SK-N-SH treated with all-trans-retinoic acid at 6 μM for 48 hours (cell line): ENCODE data around the gene HTR1D.

ENCODE experiments used
- ATAC-seq: fragments of 200-7000 bp; cut with Tn5 transposase; 3 replicates; pipeline ENCODE4 v1.9.1; 2020; ENCODE audit warnings: mild to moderate bottlenecking, moderate library complexity
- ARNTL ChIP-seq: fragments of 450-650 bp; formaldehyde crosslinking; IDR thresholded peaks from 2 replicates; pipeline ENCODE4 v1.5.0; 2020; ENCODE audit warnings: low read depth, mild to moderate bottlenecking, moderate library complexity, borderline replicate concordance
- BACH2 ChIP-seq: fragments of 250-450 bp; sonication (Bioruptor Pico); IDR thresholded peaks from 2 replicates; pipeline ENCODE4 v1.9.0; 2021; ENCODE audit warnings: mild to moderate bottlenecking, borderline replicate concordance
- CREB5 ChIP-seq: fragments of 250-450 bp; sonication (Bioruptor Pico); IDR thresholded peaks from 2 replicates; pipeline ENCODE4 v1.5.1; 2020; ENCODE audit warnings: low read depth, mild to moderate bottlenecking, moderate library complexity
- CSRNP3 ChIP-seq: fragments of 250-450 bp; sonication (Bioruptor Pico); IDR thresholded peaks from 2 replicates; pipeline ENCODE4 v1.5.1; 2021; ENCODE audit warnings: mild to moderate bottlenecking, moderate library complexity
- ESRRG ChIP-seq: fragments of 250-450 bp; sonication (Bioruptor Pico); IDR thresholded peaks from 2 replicates; pipeline ENCODE4 v1.6.1; 2021; ENCODE audit warnings: mild to moderate bottlenecking
- GLIS3 ChIP-seq: fragments of 250-450 bp; sonication (Bioruptor Pico); IDR thresholded peaks from 2 replicates; pipeline ENCODE4 v1.5.0; 2020; ENCODE audit warnings: mild to moderate bottlenecking, moderate library complexity
- OSR1 ChIP-seq: fragments of 250-450 bp; sonication (Bioruptor Pico); IDR thresholded peaks from 2 replicates; pipeline ENCODE4 v1.8.0; 2022; ENCODE audit warnings: moderate library complexity, mild to moderate bottlenecking, inconsistent platforms
- POU6F1 ChIP-seq: fragments of 250-450 bp; sonication (Bioruptor Pico); IDR thresholded peaks from 2 replicates; pipeline ENCODE4 v1.8.0; 2021; ENCODE audit warnings: low read depth, mild to moderate bottlenecking, moderate library complexity, borderline replicate concordance
- PPARA ChIP-seq: fragments of 250-450 bp; sonication (Bioruptor Pico); IDR thresholded peaks from 2 replicates; pipeline ENCODE4 v1.5.0; 2020; ENCODE audit warnings: mild to moderate bottlenecking, borderline replicate concordance
- SNAI2 ChIP-seq: fragments of 250-450 bp; sonication (Bioruptor Pico); IDR thresholded peaks from 2 replicates; pipeline ENCODE4 v1.5.0; 2020; ENCODE audit warnings: mild to moderate bottlenecking, moderate library complexity
- TCF4 ChIP-seq: fragments of 250-450 bp; sonication (Bioruptor Pico); IDR thresholded peaks from 2 replicates; pipeline ENCODE4 v1.8.0; 2021; ENCODE audit warnings: mild to moderate bottlenecking, moderate library complexity, borderline replicate concordance
- TSHZ2 ChIP-seq: fragments of 250-450 bp; sonication (Bioruptor Pico); IDR thresholded peaks from 2 replicates; pipeline ENCODE4 v1.5.0; 2020; ENCODE audit warnings: mild to moderate bottlenecking, moderate library complexity
- ZC3H10 ChIP-seq: fragments of 250-450 bp; sonication (Bioruptor Pico); IDR thresholded peaks from 2 replicates; pipeline ENCODE4 v1.5.1; 2021; ENCODE audit warnings: mild to moderate bottlenecking, moderate library complexity
- ZFP30 ChIP-seq: fragments of 450-650 bp; formaldehyde crosslinking; IDR thresholded peaks from 2 replicates; pipeline ENCODE4 v1.5.0; 2022; ENCODE audit warnings: mild to moderate bottlenecking, moderate library complexity
- ZNF565 ChIP-seq: fragments of 450-650 bp; formaldehyde crosslinking; conservative IDR thresholded peaks from 2 replicates; pipeline ENCODE4 v1.5.0; 2020; ENCODE audit warnings: low read depth, mild to moderate bottlenecking, moderate library complexity
- ZNF70 ChIP-seq: fragments of 450-650 bp; formaldehyde crosslinking; IDR thresholded peaks from 2 replicates; pipeline ENCODE4 v1.5.0; 2020; ENCODE audit warnings: mild to moderate bottlenecking, moderate library complexity
- ZNF8 ChIP-seq: fragments of 450-650 bp; formaldehyde crosslinking; IDR thresholded peaks from 2 replicates; pipeline ENCODE4 v1.5.0; 2020; ENCODE audit warnings: mild to moderate bottlenecking, moderate library complexity

HTR1D gene

GRCh38 chr1:23159963-23160877 lies 57.1 kb downstream of the HTR1D start:
- ATAC-seq, result no peak
- TF ChIP-seq ESRRG (no peak), CREB5 (CRISPR knock-in tag) (no peak)

GRCh38 chr1:23156940-23157339 lies 60.4 kb downstream of the HTR1D start:
- no peak for TF ChIP-seq TCF4 (CRISPR knock-in tag)
- TF ChIP-seq ZC3H10 (CRISPR knock-in tag), result no peak
- no peak for TF ChIP-seq POU6F1 (CRISPR knock-in tag)
- no peak for TF ChIP-seq ZNF565 (CRISPR knock-in tag)
- no peak for TF ChIP-seq ARNTL (CRISPR knock-in tag)
- TF ChIP-seq, all 23 proteins: peak for 0
- ATAC-seq, result no peak

- TF ChIP-seq GLIS3 (CRISPR knock-in tag) (no peak), ZNF8 (CRISPR knock-in tag) (no peak), POU6F1 (CRISPR knock-in tag) (no peak)
- no peak for ATAC-seq
Observed at GRCh38 chr1:23152966-23153684, 64.2 kb downstream of the HTR1D start.

- TF ChIP-seq ZC3H10 (CRISPR knock-in tag), result no peak
- TF ChIP-seq, all 23 proteins: peak for 0
- no peak for ATAC-seq
Observed at GRCh38 chr1:23150742-23151141, 66.6 kb downstream of the HTR1D start.

GRCh38 chr1:23150125-23150524 lies 67.2 kb downstream of the HTR1D start:
- no peak for ATAC-seq
- no peak for TF ChIP-seq CREB5 (CRISPR knock-in tag)

- ATAC-seq, result peak; percentile 97
- TF ChIP-seq POU6F1 (CRISPR knock-in tag) (no peak), ZNF565 (CRISPR knock-in tag) (no peak), SNAI2 (CRISPR knock-in tag) (no peak), ZFP30 (CRISPR knock-in tag) (no peak), ZNF8 (CRISPR knock-in tag) (no peak), CSRNP3 (CRISPR knock-in tag) (no peak), BACH2 (no peak), ZNF70 (CRISPR knock-in tag) (no peak), ESRRG (no peak), ARNTL (CRISPR knock-in tag) (no peak), OSR1 (CRISPR knock-in tag) (no peak), GLIS3 (CRISPR knock-in tag) (no peak), PPARA (CRISPR knock-in tag) (no peak), TSHZ2 (CRISPR knock-in tag) (no peak)
Observed at GRCh38 chr1:23149114-23149513, 68.2 kb downstream of the HTR1D start.
